ACC112 (cell line): ENCODE results near the gene METTL1.

Experiments
- H2AFZ ChIP-seq: fragments of 200-600 bp; sonication (generic); one replicate; pipeline ENCODE4 v1.6.0; 2017; ENCODE audit warnings: antibody characterized with exemption, low read length; ENCODE audit not compliant: unreplicated experiment
- H3K27ac ChIP-seq: fragments of 200-600 bp; sonication (generic); 2 replicates; pipeline ENCODE4 v1.5.1; 2014; ENCODE audit warnings: low read depth, mild to moderate bottlenecking, antibody characterized with exemption, low read length, moderate library complexity
- H3K27me3 ChIP-seq: fragments of 200-600 bp; sonication (generic); 2 replicates; pipeline ENCODE4 v1.6.1; 2014; ENCODE audit warnings: mild to moderate bottlenecking, antibody characterized with exemption, low read length, moderate library complexity, mixed read lengths; ENCODE audit not compliant: insufficient read depth
- H3K36me3 ChIP-seq: fragments of 200-600 bp; sonication (generic); 2 replicates; pipeline ENCODE4 v1.6.1; 2016; ENCODE audit warnings: mild to moderate bottlenecking, antibody characterized with exemption, low read length, moderate library complexity, mixed read lengths; ENCODE audit not compliant: insufficient read depth
- H3K4me1 ChIP-seq: fragments of 200-600 bp; sonication (generic); one replicate; pipeline ENCODE4 v1.6.1; 2016; ENCODE audit warnings: low read length, mixed read lengths; ENCODE audit not compliant: insufficient read depth, unreplicated experiment, control insufficient read depth
- H3K4me3 ChIP-seq: fragments of 200-600 bp; sonication (generic); 2 replicates; pipeline ENCODE4 v1.5.1; 2014; ENCODE audit warnings: mild to moderate bottlenecking, low read depth, low read length
- H3K79me2 ChIP-seq: fragments of 200-600 bp; sonication (generic); one replicate; pipeline ENCODE4 v1.6.0; 2016; ENCODE audit warnings: low read length; ENCODE audit not compliant: control insufficient read depth, unreplicated experiment, insufficient read depth

METTL1 gene

GRCh38 chr12:57736741-57737466 is 35.0 kb downstream of the METTL1 start:
- no peaks in the 10 kb centered on the region for H3K79me2 ChIP-seq
- no peak overlapping the region for H2AFZ ChIP-seq
- H3K36me3 ChIP-seq, result no peaks in the 10 kb centered on the region
- H3K27ac ChIP-seq, result no peak overlapping the region
- peaks cover 74% of the 10 kb centered on the region for H3K27me3 ChIP-seq
- peak overlapping the region; percentile 68 for H3K4me3 ChIP-seq
- peaks cover 14% of the 10 kb centered on the region for H3K4me1 ChIP-seq

GRCh38 chr12:57735952-57736740 is 35.8 kb downstream of the METTL1 start:
- Histone ChIP-seq H3K79me2 (no peaks in the 10 kb centered on the region), H3K27ac (no peak overlapping the region), H3K4me3 (peak overlapping the region; percentile 57), H3K4me1 (peaks cover 14% of the 10 kb centered on the region), H3K36me3 (no peaks in the 10 kb centered on the region), H3K27me3 (peaks cover 72% of the 10 kb centered on the region), H2AFZ (peak overlapping the region; percentile 8)

- H3K27ac ChIP-seq, result no peak overlapping the region
- peaks cover 14% of the 10 kb centered on the region for H3K4me1 ChIP-seq
- peak overlapping the region; percentile 57; the same call in 1 of the 2 replicates for H3K4me3 ChIP-seq
- H2AFZ ChIP-seq, result no peak overlapping the region
- H3K27me3 ChIP-seq, result peaks cover 64% of the 10 kb centered on the region
- H3K36me3 ChIP-seq, result no peaks in the 10 kb centered on the region
- H3K79me2 ChIP-seq, result no peaks in the 10 kb centered on the region
These were observed 36.6 kb downstream of the METTL1 start for GRCh38 chr12:57735198-57735855.

GRCh38 chr12:57734591-57734990 is 37.3 kb downstream of the METTL1 start:
- peaks cover 14% of the 10 kb centered on the region for H3K4me1 ChIP-seq
- H3K36me3 ChIP-seq, result no peaks in the 10 kb centered on the region
- peaks cover 57% of the 10 kb centered on the region for H3K27me3 ChIP-seq
- no peak overlapping the region for H3K27ac ChIP-seq
- H3K79me2 ChIP-seq, result no peaks in the 10 kb centered on the region
- H3K4me3 ChIP-seq, result no peak overlapping the region
- H2AFZ ChIP-seq, result no peak overlapping the region

- Histone ChIP-seq H2AFZ (no peak overlapping the region), H3K4me1 (peaks cover 14% of the 10 kb centered on the region), H3K4me3 (no peak overlapping the region), H3K27ac (no peak overlapping the region), H3K27me3 (peaks cover 50% of the 10 kb centered on the region), H3K36me3 (no peaks in the 10 kb centered on the region), H3K79me2 (no peaks in the 10 kb centered on the region)
These were observed 38.0 kb downstream of the METTL1 start for GRCh38 chr12:57733928-57734327.

- H3K36me3 ChIP-seq, result no peaks in the 10 kb centered on the region
These were observed 38.9 kb downstream of the METTL1 start for GRCh38 chr12:57732726-57733593.

GRCh38 chr12:57732270-57732669 is 39.6 kb downstream of the METTL1 start:
- H3K4me3 ChIP-seq, result no peak overlapping the region
- H3K79me2 ChIP-seq, result no peaks in the 10 kb centered on the region
- H3K27me3 ChIP-seq, result peaks cover 37% of the 10 kb centered on the region
- H3K27ac ChIP-seq, result no peak overlapping the region
- H2AFZ ChIP-seq, result no peak overlapping the region
- peaks cover 8% of the 10 kb centered on the region for H3K4me1 ChIP-seq
- no peaks in the 10 kb centered on the region for H3K36me3 ChIP-seq

More at GRCh38 chr12:57732726-57733593, 38.9 kb downstream of the METTL1 start:
- Histone ChIP-seq H2AFZ (no peak overlapping the region), H3K27me3 (peaks cover 41% of the 10 kb centered on the region), H3K79me2 (no peaks in the 10 kb centered on the region), H3K4me3 (no peak overlapping the region), H3K4me1 (peaks cover 12% of the 10 kb centered on the region), H3K27ac (no peak overlapping the region)

- Histone ChIP-seq H3K36me3 (no peaks in the 10 kb centered on the region), H3K4me1 (peaks cover 6% of the 10 kb centered on the region), H3K4me3 (no peak overlapping the region), H3K27ac (no peak overlapping the region), H3K79me2 (no peaks in the 10 kb centered on the region), H3K27me3 (peaks cover 30% of the 10 kb centered on the region), H2AFZ (no peak overlapping the region)
These were observed 40.4 kb downstream of the METTL1 start for GRCh38 chr12:57731411-57732080.

- H3K4me1 ChIP-seq, result peaks cover under 1% of the 10 kb centered on the region
- no peak overlapping the region for H3K27ac ChIP-seq
- H3K36me3 ChIP-seq, result no peaks in the 10 kb centered on the region
- no peak overlapping the region for H2AFZ ChIP-seq
- H3K27me3 ChIP-seq, result peaks cover 21% of the 10 kb centered on the region
- no peak overlapping the region for H3K4me3 ChIP-seq
- no peaks in the 10 kb centered on the region for H3K79me2 ChIP-seq
These were observed 41.4 kb downstream of the METTL1 start for GRCh38 chr12:57730336-57731067.
